ENCODE measurements around the gene ACTN3.

GRCh38 chr11:66548041-66548440 lies 1.3 kb downstream of the ACTN3 start:
- TF ChIP-seq CTCF (IDR thresholded peaks at IDR 0.05; ENCODE audit: poor library complexity) (no peak), EZH2 (IDR thresholded peaks at IDR 0.05; ENCODE audit: borderline replicate concordance) (no peak)

Data from hepatocyte (in vitro differentiated cells).